KMS-11 (cell line): ENCODE measurements around the gene SHKBP1.
A peak's percentile ranks its signal among the peaks of the same experiment; 100 is the strongest.

Source experiments
- H2AFZ ChIP-seq: fragments of 200-600 bp; sonication (generic); 2 replicates; pipeline ENCODE4 v1.6.1; 2016; ENCODE audit warnings: antibody characterized with exemption, mixed run types, low read depth
- H3K27ac ChIP-seq: fragments of 200-600 bp; sonication (generic); 2 replicates; pipeline ENCODE4 v1.6.1; 2016; ENCODE audit warnings: mild to moderate bottlenecking, mixed run types
- H3K27me3 ChIP-seq: fragments of 200-600 bp; sonication (generic); 2 replicates; pipeline ENCODE4 v1.6.1; 2017; ENCODE audit warnings: mild to moderate bottlenecking, low read depth, mixed run types, moderate library complexity; ENCODE audit not compliant: insufficient read depth
- H3K36me3 ChIP-seq: fragments of 200-600 bp; sonication (generic); 2 replicates; pipeline ENCODE4 v1.6.1; 2017; ENCODE audit warnings: mild to moderate bottlenecking, mixed run types; ENCODE audit not compliant: insufficient read depth
- H3K4me1 ChIP-seq: fragments of 200-600 bp; sonication (generic); 2 replicates; pipeline ENCODE4 v1.6.1; 2016; ENCODE audit warnings: mild to moderate bottlenecking, low read depth, mixed run types; ENCODE audit not compliant: poor library complexity, severe bottlenecking
- H3K4me2 ChIP-seq: fragments of 200-600 bp; sonication (generic); 2 replicates; pipeline ENCODE4 v1.7.0; 2016; ENCODE audit warnings: mild to moderate bottlenecking, mixed run types
- H3K4me3 ChIP-seq: fragments of 200-600 bp; sonication (generic); IDR thresholded peaks from 2 replicates; pipeline ENCODE4 v1.6.1; 2017; ENCODE audit warnings: low read depth, low read length, mixed read lengths; ENCODE audit not compliant: insufficient read depth
- H3K79me2 ChIP-seq: fragments of 200-600 bp; sonication (generic); 2 replicates; pipeline ENCODE4 v1.6.1; 2016; ENCODE audit warnings: low read depth, mixed run types; ENCODE audit not compliant: insufficient read depth
- H3K9ac ChIP-seq: fragments of 200-600 bp; sonication (generic); 2 replicates; pipeline ENCODE4 v1.6.1; 2016; ENCODE audit warnings: mild to moderate bottlenecking, mixed run types
- H4K20me1 ChIP-seq: fragments of 200-600 bp; sonication (generic); 2 replicates; pipeline ENCODE4 v1.6.1; 2016; ENCODE audit warnings: mild to moderate bottlenecking, mixed run types; ENCODE audit not compliant: insufficient read depth
- TF ChIP-seq, protein P1 (sequence below): fragments of 200-600 bp; sonication (generic); conservative IDR thresholded peaks from 2 replicates; pipeline ENCODE4 v1.6.1; 2017; ENCODE audit warnings: low read depth, mild to moderate bottlenecking, antibody characterized with exemption, low read length, moderate library complexity, mixed read lengths

The SHKBP1 gene

DNA sequence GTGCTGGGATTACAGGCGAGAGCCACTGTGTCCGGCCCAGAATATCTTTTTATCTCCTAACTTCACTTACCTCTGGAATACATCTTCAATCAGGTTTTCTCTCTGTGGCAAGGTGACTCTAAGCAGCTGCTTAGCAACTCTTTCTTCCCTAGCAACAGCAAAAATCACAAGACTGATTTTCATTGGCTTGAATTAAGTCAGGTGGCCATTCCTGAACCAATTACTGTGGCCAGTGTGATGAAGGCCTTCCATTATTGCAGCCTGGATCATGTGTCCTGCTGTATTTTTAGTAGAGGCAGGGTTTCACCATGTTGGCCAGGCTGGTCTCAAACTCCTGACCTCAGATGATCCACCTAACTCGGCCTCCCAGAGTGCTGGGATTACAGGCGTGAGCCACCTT, 15.5 kb downstream of the SHKBP1 start:
- H3K27me3 ChIP-seq: peaks cover 10% of the 10 kb centered on the region
- H3K79me2 ChIP-seq: no peaks in the 10 kb centered on the region
- peak overlapping the region; percentile 15; the same call in 1 of the 2 replicates for H3K4me2 ChIP-seq
- peaks cover 17% of the 10 kb centered on the region for H3K4me1 ChIP-seq
- H3K27ac ChIP-seq: no peak overlapping the region
- H2AFZ ChIP-seq: no peak overlapping the region
- TF ChIP-seq, protein P1, sequence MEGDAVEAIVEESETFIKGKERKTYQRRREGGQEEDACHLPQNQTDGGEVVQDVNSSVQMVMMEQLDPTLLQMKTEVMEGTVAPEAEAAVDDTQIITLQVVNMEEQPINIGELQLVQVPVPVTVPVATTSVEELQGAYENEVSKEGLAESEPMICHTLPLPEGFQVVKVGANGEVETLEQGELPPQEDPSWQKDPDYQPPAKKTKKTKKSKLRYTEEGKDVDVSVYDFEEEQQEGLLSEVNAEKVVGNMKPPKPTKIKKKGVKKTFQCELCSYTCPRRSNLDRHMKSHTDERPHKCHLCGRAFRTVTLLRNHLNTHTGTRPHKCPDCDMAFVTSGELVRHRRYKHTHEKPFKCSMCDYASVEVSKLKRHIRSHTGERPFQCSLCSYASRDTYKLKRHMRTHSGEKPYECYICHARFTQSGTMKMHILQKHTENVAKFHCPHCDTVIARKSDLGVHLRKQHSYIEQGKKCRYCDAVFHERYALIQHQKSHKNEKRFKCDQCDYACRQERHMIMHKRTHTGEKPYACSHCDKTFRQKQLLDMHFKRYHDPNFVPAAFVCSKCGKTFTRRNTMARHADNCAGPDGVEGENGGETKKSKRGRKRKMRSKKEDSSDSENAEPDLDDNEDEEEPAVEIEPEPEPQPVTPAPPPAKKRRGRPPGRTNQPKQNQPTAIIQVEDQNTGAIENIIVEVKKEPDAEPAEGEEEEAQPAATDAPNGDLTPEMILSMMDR: no peak
- no peaks in the 10 kb centered on the region for H3K36me3 ChIP-seq
- H4K20me1 ChIP-seq: no peaks in the 10 kb centered on the region
- H3K4me3 ChIP-seq: no peak overlapping the region
- no peak overlapping the region for H3K9ac ChIP-seq

DNA sequence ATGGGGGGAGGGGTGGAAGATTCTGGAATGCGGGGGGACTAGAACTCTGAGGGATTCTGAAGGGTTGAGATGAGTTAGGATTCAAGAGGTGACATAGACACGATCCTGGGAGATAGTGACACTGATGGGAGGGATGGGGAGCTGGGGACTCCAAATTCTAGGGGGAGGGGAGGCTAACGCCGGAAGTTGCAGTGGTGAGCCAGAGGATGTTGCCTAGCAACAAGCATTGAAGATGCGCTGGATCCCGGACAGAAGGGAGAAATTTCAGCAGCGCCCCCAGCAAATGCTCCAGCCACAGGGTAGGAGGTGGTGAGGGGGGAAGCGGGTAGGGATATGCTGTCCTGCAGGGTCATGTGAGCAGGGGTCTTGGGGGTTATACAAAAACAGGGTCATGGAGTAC, 17.6 kb downstream of the SHKBP1 start:
- Histone ChIP-seq H3K79me2 (no peaks in the 10 kb centered on the region), H3K27me3 (peaks cover 30% of the 10 kb centered on the region), H3K4me3 (no peak overlapping the region), H3K36me3 (no peaks in the 10 kb centered on the region), H2AFZ (no peak overlapping the region), H3K27ac (no peak overlapping the region), H4K20me1 (no peaks in the 10 kb centered on the region), H3K4me2 (no peak overlapping the region), H3K4me1 (peaks cover 36% of the 10 kb centered on the region), H3K9ac (no peak overlapping the region)
- TF ChIP-seq, protein P1: no peak

- TF ChIP-seq, protein P1: no peak
- no peak overlapping the region for H2AFZ ChIP-seq
- H3K9ac ChIP-seq: no peak overlapping the region
- no peak overlapping the region for H3K4me3 ChIP-seq
- no peaks in the 10 kb centered on the region for H3K36me3 ChIP-seq
- no peak overlapping the region for H3K4me2 ChIP-seq
- H3K27ac ChIP-seq: no peak overlapping the region
- peaks cover 40% of the 10 kb centered on the region for H3K4me1 ChIP-seq
- no peaks in the 10 kb centered on the region for H4K20me1 ChIP-seq
- no peaks in the 10 kb centered on the region for H3K79me2 ChIP-seq
- peaks cover 34% of the 10 kb centered on the region for H3K27me3 ChIP-seq
These were observed 18.0 kb downstream of the SHKBP1 start for GRCh38 chr19:40594657-40595091.

- H3K4me2 ChIP-seq: peak overlapping the region; percentile 83
- H3K27ac ChIP-seq: no peak overlapping the region
- H2AFZ ChIP-seq: peak overlapping the region; percentile 77
These were observed 20.1 kb downstream of the SHKBP1 start for GRCh38 chr19:40596608-40597328.

More at GRCh38 chr19:40596608-40597328, 20.1 kb downstream of the SHKBP1 start:
- Histone ChIP-seq H3K4me3 (no peak overlapping the region), H3K36me3 (no peaks in the 10 kb centered on the region), H3K9ac (no peak overlapping the region), H4K20me1 (no peaks in the 10 kb centered on the region), H3K27me3 (peaks cover 52% of the 10 kb centered on the region), H3K4me1 (peaks cover 55% of the 10 kb centered on the region), H3K79me2 (no peaks in the 10 kb centered on the region)
- TF ChIP-seq, protein P1: no peak
